H1 (cell line): ENCODE data around the gene MYOG. TPM values are rescaled to one million over a fixed set of nuclear protein-coding genes. Genes with fewer than 3 reads are reported as not detected.

Experiments
- CTCF ChIA-PET: fragments of 300-600 bp; sonication (Branson Sonifier 250); formaldehyde crosslinking; loops from one replicate; lab custom pipeline; 2021; ENCODE audit not compliant: partially characterized antibody; lab: Charles Lee
- POLR2A ChIA-PET: fragments of 300-600 bp; sonication (Branson Sonifier 250); formaldehyde crosslinking; loops from one replicate; lab custom pipeline; 2021; ENCODE audit warnings: inconsistent platforms; ENCODE audit not compliant: partially characterized antibody; lab: Charles Lee
- DNase-seq, 2 experiments: peaks; one replicate each; pipeline versions ENCODE4 v3.0.0 to v3.0.0-alpha.2; 2010 to 2022; ENCODE audit warnings: low spot score in 2 of 2, low read depth in 1 of 2, mixed read lengths in 1 of 2
- FAIRE-seq: peaks from 2 replicates; lab custom pipeline; 2011; peaks lifted over from hg19 to GRCh38; lab: Jason Lieb, UNC
- H2AFZ ChIP-seq: 2 replicates; pipeline ENCODE4 v1.8.1; 2012; ENCODE audit warnings: low read length, inconsistent platforms
- H2AK5ac ChIP-seq: 2 replicates; pipeline ENCODE4 v1.6.1; 2013; ENCODE audit warnings: low read depth, low read length
- H2BK120ac ChIP-seq: replicated peaks from 2 replicates; pipeline ENCODE3; 2013; ENCODE audit warnings: low read depth, low read length, inconsistent platforms
- H2BK12ac ChIP-seq: 2 replicates; pipeline ENCODE4 v1.6.1; 2013; ENCODE audit warnings: low read depth, low read length
- H2BK15ac ChIP-seq: 2 replicates; pipeline ENCODE4 v1.6.1; 2013; ENCODE audit warnings: low read length
- H2BK20ac ChIP-seq: 2 replicates; pipeline ENCODE4 v1.6.1; 2013; ENCODE audit warnings: low read length
- H2BK5ac ChIP-seq: 2 replicates; pipeline ENCODE4 v1.6.1; 2013; ENCODE audit warnings: low read depth, low read length
- H3K14ac ChIP-seq: 2 replicates; pipeline ENCODE4 v1.6.1; 2013; ENCODE audit warnings: inconsistent platforms; ENCODE audit not compliant: insufficient read length
- H3K18ac ChIP-seq: 2 replicates; pipeline ENCODE4 v1.6.1; 2013; ENCODE audit warnings: low read length; ENCODE audit errors: extremely low read depth
- H3K23ac ChIP-seq: 2 replicates; pipeline ENCODE4 v1.6.1; 2013; ENCODE audit warnings: inconsistent platforms; ENCODE audit not compliant: insufficient read length
- H3K23me2 ChIP-seq: 2 replicates; pipeline ENCODE4 v1.6.1; 2013; ENCODE audit warnings: low read depth, low read length
- H3K27ac ChIP-seq: 2 replicates; pipeline ENCODE4 v1.6.1; 2011; ENCODE audit warnings: low read depth, low read length, inconsistent platforms
- H3K27me3 ChIP-seq, 4 experiments: replicated peaks in 1 of 4; 1 replicate in 1 of 4; 2 replicates in 3 of 4; pipeline versions ENCODE4 v1.6.1 to v1.8.1; 2011 to 2013; ENCODE audit warnings: low read length in 3 of 4, mild to moderate bottlenecking in 3 of 4, inconsistent platforms in 2 of 4, mixed read lengths in 2 of 4, moderate library complexity in 1 of 4; ENCODE audit not compliant: control insufficient read depth in 3 of 4, insufficient read depth in 3 of 4; ENCODE audit errors: extremely low read depth in 1 of 4
- H3K36me3 ChIP-seq, 4 experiments: 2 replicates each; pipeline versions ENCODE4 v1.6.1 to v1.8.1; 2011 to 2013; ENCODE audit warnings: mild to moderate bottlenecking in 4 of 4, low read length in 3 of 4, moderate library complexity in 2 of 4, control low read depth in 1 of 4, inconsistent platforms in 1 of 4; ENCODE audit not compliant: insufficient read depth in 4 of 4, control insufficient read depth in 2 of 4
- H3K4ac ChIP-seq: replicated peaks from 2 replicates; pipeline ENCODE3; 2013; ENCODE audit warnings: low read length, low read depth, mixed read lengths, inconsistent platforms; ENCODE audit not compliant: insufficient read length
- H3K4me1 ChIP-seq, 4 experiments: replicated peaks in 1 of 4; 1 replicate in 1 of 4; 2 replicates in 3 of 4; pipeline versions ENCODE4 v1.6.1 to v1.8.1; 2011 to 2013; ENCODE audit warnings: low read length in 3 of 4, inconsistent platforms in 2 of 4, mixed read lengths in 1 of 4; ENCODE audit not compliant: insufficient read depth in 4 of 4, control insufficient read depth in 3 of 4
- H3K4me2 ChIP-seq, 2 experiments: 2 replicates each; pipeline versions ENCODE4 v1.6.1 to v1.8.1; 2011 to 2013; ENCODE audit warnings: low read depth in 2 of 2, low read length in 2 of 2, control low read depth in 1 of 2, inconsistent platforms in 1 of 2, mild to moderate bottlenecking in 1 of 2; ENCODE audit not compliant: insufficient read depth in 1 of 2
- H3K4me3 ChIP-seq, 4 experiments: fragments of 200-600, 300-600 bp in 1 of 4; sonication (generic), shearing (Covaris generic), sonication (Bioruptor Twin) in 1 of 4; 2 replicates each; pipeline versions ENCODE4 v1.5.1 to v1.8.1; 2011 to 2016; ENCODE audit warnings: low read length in 4 of 4, low read depth in 3 of 4, control low read depth in 2 of 4, inconsistent platforms in 2 of 4, mild to moderate bottlenecking in 2 of 4, mixed read lengths in 1 of 4, moderate library complexity in 1 of 4; ENCODE audit not compliant: insufficient read depth in 2 of 4; ENCODE audit errors: extremely low read depth in 1 of 4
- H3K56ac ChIP-seq: replicated peaks from 2 replicates; pipeline ENCODE3; 2013; ENCODE audit warnings: low read depth, mild to moderate bottlenecking, mixed read lengths, low read length, inconsistent platforms; ENCODE audit not compliant: insufficient read length
- H3K79me1 ChIP-seq: 2 replicates; pipeline ENCODE4 v1.6.1; 2013; ENCODE audit warnings: low read depth, low read length, control low read depth
- H3K79me2 ChIP-seq, 2 experiments: 2 replicates each; pipeline versions ENCODE4 v1.6.1 to v1.8.1; 2012 to 2013; ENCODE audit warnings: low read length in 2 of 2, mild to moderate bottlenecking in 2 of 2, inconsistent platforms in 1 of 2; ENCODE audit not compliant: insufficient read depth in 2 of 2, control insufficient read depth in 1 of 2
- H3K9ac ChIP-seq, 4 experiments: replicated peaks in 1 of 4; 1 replicate in 1 of 4; 2 replicates in 3 of 4; pipeline versions ENCODE4 v1.6.1 to v1.8.1; 2011 to 2013; ENCODE audit warnings: low read depth in 3 of 4, low read length in 3 of 4, control low read depth in 2 of 4, mild to moderate bottlenecking in 2 of 4, moderate library complexity in 2 of 4, inconsistent platforms in 1 of 4; ENCODE audit errors: extremely low read depth in 1 of 4
- H3K9me3 ChIP-seq, 2 experiments: 2 replicates each; pipeline versions ENCODE4 v1.6.1 to v1.8.1; 2012 to 2013; ENCODE audit warnings: mild to moderate bottlenecking in 2 of 2, moderate library complexity in 2 of 2, control low read depth in 1 of 2, inconsistent platforms in 1 of 2, low read depth in 1 of 2, low read length in 1 of 2, mixed read lengths in 1 of 2; ENCODE audit not compliant: insufficient read depth in 2 of 2
- H4K20me1 ChIP-seq, 2 experiments: replicated peaks in 1 of 2; 2 replicates each; pipeline versions ENCODE3 to v1.8.1; 2011 to 2013; ENCODE audit warnings: inconsistent platforms in 2 of 2, low read length in 2 of 2, mild to moderate bottlenecking in 1 of 2; ENCODE audit not compliant: insufficient read depth in 2 of 2, control insufficient read depth in 1 of 2
- H4K5ac ChIP-seq: 2 replicates; pipeline ENCODE4 v1.6.1; 2013; ENCODE audit warnings: low read length, low read depth, mixed read lengths, inconsistent platforms; ENCODE audit not compliant: insufficient read length
- H4K8ac ChIP-seq: 2 replicates; pipeline ENCODE4 v1.8.0; 2013; ENCODE audit warnings: mild to moderate bottlenecking, moderate library complexity, low read length, inconsistent platforms; ENCODE audit not compliant: insufficient read depth; ENCODE audit errors: extremely low read depth
- H4K91ac ChIP-seq: replicated peaks from 2 replicates; pipeline ENCODE3; 2013; ENCODE audit warnings: low read length, mixed read lengths, inconsistent platforms; ENCODE audit not compliant: insufficient read length
- ASH2L ChIP-seq: fragments of 200-600, 300-600 bp; sonication (generic); IDR thresholded peaks from one replicate; pipeline ENCODE4 v1.7.1; 2017; ENCODE audit warnings: low read length
- BRCA1 ChIP-seq: IDR thresholded peaks from 2 replicates; pipeline ENCODE4 v1.6.1; 2012; ENCODE audit warnings: low read depth, low read length, improper control_type of control experiment
- EP300 ChIP-seq, 2 experiments: IDR thresholded peaks; 1 replicate in 1 of 2; 2 replicates in 1 of 2; pipeline ENCODE4 v1.6.1; 2011 to 2012; ENCODE audit warnings: low read depth in 2 of 2, low read length in 2 of 2, mild to moderate bottlenecking in 2 of 2, borderline replicate concordance in 1 of 2, inconsistent platforms in 1 of 2, moderate library complexity in 1 of 2
- HDAC2 ChIP-seq, 2 experiments: fragments of 300-600 bp in 1 of 2; sonication (generic) in 1 of 2; IDR thresholded peaks; 2 replicates each; pipeline ENCODE4 v1.6.1; 2011 to 2012; ENCODE audit warnings: low read depth in 2 of 2, low read length in 2 of 2, mild to moderate bottlenecking in 2 of 2, moderate library complexity in 2 of 2, borderline replicate concordance in 1 of 2, inconsistent platforms in 1 of 2
- KDM1A ChIP-seq: fragments of 200-600, 300-600 bp; sonication (generic); IDR thresholded peaks from 2 replicates; pipeline ENCODE4 v1.7.1; 2016; ENCODE audit warnings: mild to moderate bottlenecking, low read length, borderline replicate concordance
- POLR2A ChIP-seq, 2 experiments: IDR thresholded peaks; 1 replicate in 1 of 2; 2 replicates in 1 of 2; pipeline ENCODE4 v1.6.1; 2011; ENCODE audit warnings: low read depth in 2 of 2, low read length in 2 of 2, mild to moderate bottlenecking in 2 of 2; ENCODE audit errors: control extremely low read depth in 1 of 2
- RAD21 ChIP-seq, 2 experiments: IDR thresholded peaks in 1 of 2; conservative IDR thresholded peaks in 1 of 2; 2 replicates each; pipeline ENCODE4 v1.6.1; 2011; ENCODE audit warnings: low read depth in 2 of 2, low read length in 2 of 2, improper control_type of control experiment in 1 of 2, inconsistent platforms in 1 of 2, mild to moderate bottlenecking in 1 of 2, moderate library complexity in 1 of 2
- SP1 ChIP-seq: IDR thresholded peaks from 2 replicates; pipeline ENCODE4 v1.6.1; 2011; ENCODE audit warnings: low read depth, low read length
- TAF7 ChIP-seq: optimal IDR thresholded peaks from 2 replicates; pipeline ENCODE3; 2011; ENCODE audit warnings: low read depth, mild to moderate bottlenecking, inconsistent platforms, low read length, moderate library complexity, borderline replicate concordance
- polyA plus RNA-seq, 7 experiments: library from polyadenylated mRNA; depleted of rRNA in 3 of 7; stranded (reverse) in 5 of 7; unstranded in 2 of 7; fragments of >200 nt in 5 of 7; fragments of 200-250 nt in 2 of 7; gene quantifications; 1 replicate in 5 of 7; 2 replicates in 1 of 7; 4 replicates in 1 of 7; pipeline versions ENCODE4 v1.2.1 to v1.2.3, GENCODE V29; 2011 to 2013; ENCODE audit warnings: missing spikeins in 2 of 7, mixed read lengths in 2 of 7
- total RNA-seq: library from RNA; stranded (reverse); fragmentation: NEBNext Ultra II Directional; extraction: Animal tissue kit (Norgen Biotek cat#: 25700); gene quantifications from 2 replicates; pipeline ENCODE4 v1.2.1, GENCODE V29; 2021

Gene MYOG
- total and polyA plus RNA-seq, 2 of the 8 experiments (the other 6 are each of a cell fraction or from before 2014, with no cell fraction given), result not detected

- no peak overlapping the region for H3K4me3 ChIP-seq
- no peaks in the 10 kb centered on the region for H3K79me2 ChIP-seq
- peaks cover 3 to 32% (median 31%) of the 10 kb centered on the region in 4 experiments for H3K27me3 ChIP-seq
- no peak overlapping the region for H3K9ac ChIP-seq
- peaks cover 0 to 10% (median 5%) of the 10 kb centered on the region in 4 experiments; a peak in 5 of 7 replicates for H3K4me1 ChIP-seq
- H4K20me1 ChIP-seq, result peaks cover 0 to 5% of the 10 kb centered on the region in 2 experiments
- no peak overlapping the region for H2BK120ac ChIP-seq
- H2BK20ac ChIP-seq, result no peak overlapping the region
- H3K14ac ChIP-seq, result no peak overlapping the region
- H3K27ac ChIP-seq, result no peak overlapping the region
- DNase-seq (no peak), FAIRE-seq (no peak)
- no peak overlapping the region; the same call in 1 of the 2 replicates for H4K8ac ChIP-seq
- no peak overlapping the region for H4K91ac ChIP-seq
- H3K23me2 ChIP-seq, result peaks cover 6% of the 10 kb centered on the region; the same call in 1 of the 2 replicates
- H3K79me1 ChIP-seq, result no peaks in the 10 kb centered on the region; the same call in 1 of the 2 replicates
- no peak overlapping the region for H4K5ac ChIP-seq
- H3K23ac ChIP-seq, result no peak overlapping the region
- H3K4ac ChIP-seq, result no peak overlapping the region
- no peak overlapping the region for H2BK12ac ChIP-seq
- ChIA-PET POLR2A (no interaction called here), CTCF (interaction anchor here (1.0 to 38.2 kb wide), 3 partner anchors 10 to 123 kb away, joined by 3 to 1089 read pairs (median 143); partner anchors contain the start of genes MYOG and PPFIA4)
- no peaks in the 10 kb centered on the region for H3K36me3 ChIP-seq
- H3K56ac ChIP-seq, result no peak overlapping the region
- H2BK5ac ChIP-seq, result no peak overlapping the region
- no peak overlapping the region for H2AK5ac ChIP-seq
- H2BK15ac ChIP-seq, result no peak overlapping the region
- H3K9me3 ChIP-seq, result no peaks in the 10 kb centered on the region
- H2AFZ ChIP-seq, result no peak overlapping the region
- H3K18ac ChIP-seq, result no peak overlapping the region
- H3K4me2 ChIP-seq, result peak overlapping the region in 1 of 2 experiments; percentile 75; a peak in 1 of 4 replicates
- TF ChIP-seq HDAC2 (IDR thresholded peaks at IDR 0.05; ENCODE audit: borderline replicate concordance in 1 of 2, low read depth in 2 of 2, low read length in 2 of 2), result no peak
- TF ChIP-seq SP1, result no peak
- TF ChIP-seq KDM1A, result no peak
- TF ChIP-seq TAF7, result no peak
- TF ChIP-seq ASH2L, result no peak
- TF ChIP-seq EP300 (IDR thresholded peaks at IDR 0.05; ENCODE audit: borderline replicate concordance in 1 of 2, low read depth in 2 of 2, low read length in 2 of 2), result no peak
- no peak for TF ChIP-seq RAD21 (IDR thresholded peaks at IDR 0.05 in 1 of 2, conservative IDR thresholded peaks at IDR 0.05 in 1 of 2; ENCODE audit: low read depth in 2 of 2, low read length in 2 of 2)
- TF ChIP-seq POLR2A (IDR thresholded peaks at IDR 0.05; ENCODE audit: control extremely low read depth in 1 of 2, low read depth in 2 of 2, low read length in 2 of 2), result no peak
- no peak for TF ChIP-seq BRCA1
Observed at GRCh38 chr1:203074610-203075009, 11.2 kb downstream of the MYOG start.
